Pancreas (tissue), 10 donors: ENCODE data around the gene B3GNT5. TPM values are rescaled to one million over a fixed set of nuclear protein-coding genes. Genes with fewer than 3 reads are reported as not detected.

Experiments used
- ATAC-seq, 4 donors: fragments of 200-7000 bp; cut with Tn5 transposase; one replicate each; pipeline versions ENCODE4 v1.8.0 to v1.9.1; 2020; ENCODE audit warnings: mild to moderate bottlenecking in 4 of 4, moderate library complexity in 4 of 4
- DNase-seq, 6 donors: peaks; one replicate each; pipeline ENCODE4 v3.0.0-alpha.2; 2020
- FAIRE-seq: peaks from 2 replicates; lab custom pipeline; 2012; peaks lifted over from hg19 to GRCh38; lab: Jason Lieb, UNC
- H3K27ac ChIP-seq, 4 donors: fragments of 200-600 bp; sonication (generic); 1 replicate in 3 of 4; 2 replicates in 1 of 4; pipeline versions ENCODE4 v1.5.0 to v1.8.0; 2020
- H3K27me3 ChIP-seq, 4 donors: fragments of 200-600 bp; one replicate each; pipeline ENCODE4 v1.8.0; 2021
- H3K36me3 ChIP-seq, 3 donors: fragments of 200-600 bp; sonication (generic) in 1 of 3; one replicate each; pipeline versions ENCODE4 v1.5.0 to v1.8.0; 2020 to 2021
- H3K4me1 ChIP-seq, 3 donors: fragments of 200-600 bp; one replicate each; pipeline ENCODE4 v1.8.0; 2021
- H3K4me3 ChIP-seq, 4 donors: fragments of 200-600 bp; sonication (generic) in 2 of 4; one replicate each; pipeline versions ENCODE4 v1.5.0 to v1.8.0; 2020 to 2021
- H3K9me3 ChIP-seq, 4 donors: fragments of 200-600 bp; one replicate each; pipeline ENCODE4 v1.8.0; 2021
- CTCF ChIP-seq, 4 donors: fragments of 200-600 bp; sonication (generic) in 3 of 4; IDR thresholded peaks; one replicate each; pipeline versions ENCODE4 v1.5.0 to v1.8.0; 2021; ENCODE audit warnings: antibody characterized with exemption in 4 of 4
- WGBS, 2 donors: extraction: QIAGEN DNeasy Blood & Tissue Kit; methylation state at CpG; one replicate each; pipeline ENCODE4 v1.1.7; 2013; 5-methylcytosine and 5-hydroxymethylcytosine counted together
- intact Hi-C, 3 donors: fragments of 100-400 bp; cut with DNase I; formaldehyde crosslinking; loops; one replicate each; pipeline versions ENCODE4 v1.11.1 to v1.14.2; 2022
- polyA plus RNA-seq, 2 donors: library from polyadenylated mRNA; stranded (reverse); fragments of 200-250 nt; gene quantifications; one replicate each; pipeline ENCODE4 v1.2.3, GENCODE V29; 2013
- total RNA-seq, 6 donors: library from RNA; stranded (reverse); fragmentation: NEBNext Ultra II Directional in 4 of 6; extraction: Animal tissue kit (Norgen Biotek cat#: 25700) in 4 of 6; gene quantifications; one replicate each; pipeline versions ENCODE4 v1.2.1 to v1.2.4, GENCODE V29; 2021 to 2023
- donor health status: healthy with polysubstance abuse.
- donor health status: DM: no; HTN: no; CAD: no; lungs with moderate emphysema.
- donor health status: DM: no; HTN: no; CAD: no.
- donor health status: control.
- donor health status: control.
- donor health status: Bipolar disorder and iron deficiency.
- donor health status: DM: yes; HTN: yes; CAD: no.
- donor health status: DM: no; HTN: no; CAD: no.
- donor health status: DM: no; HTN: no; CAD: no.
- donor health status: DM: yes; HTN: yes; CAD: no.

The B3GNT5 gene
- total and polyA plus RNA-seq, 8 donors, result 3.0 to 13.7 (median 5.2) TPM

- ATAC-seq, result no peak
- no peak overlapping the region for H3K27ac ChIP-seq
- WGBS, 2 donors, result 74 to 81% methylated on average over 7 to 8 of the region's 8 CpGs
- H3K4me1 ChIP-seq, result peaks cover 0 to 12% (median 9%) of the 10 kb centered on the region in 3 donors
- H3K4me3 ChIP-seq, result no peak overlapping the region
- FAIRE-seq, result no peak
- no peak for TF ChIP-seq CTCF (IDR thresholded peaks at IDR 0.05)
- no peaks in the 10 kb centered on the region for H3K9me3 ChIP-seq
- H3K36me3 ChIP-seq, result no peaks in the 10 kb centered on the region
- H3K27me3 ChIP-seq, result no peaks in the 10 kb centered on the region
- DNase-seq, result no peak
- intact Hi-C loops, result no loop called here
Measured at GRCh38 chr3:183281126-183281797, 28.2 kb downstream of the B3GNT5 start.

GRCh38 chr3:183283886-183284285 lies 30.8 kb downstream of the B3GNT5 start:
- H3K4me3 ChIP-seq, result no peak overlapping the region
- no peak for TF ChIP-seq CTCF (IDR thresholded peaks at IDR 0.05)
- intact Hi-C loops, result no loop called here
- no peaks in the 10 kb centered on the region for H3K9me3 ChIP-seq
- H3K36me3 ChIP-seq, result no peaks in the 10 kb centered on the region
- H3K27ac ChIP-seq, result no peak overlapping the region
- no peak for FAIRE-seq
- 78 to 83% methylated on average over 2 of the region's 2 CpGs for WGBS, 2 donors
- no peak for DNase-seq
- ATAC-seq, result no peak
- H3K4me1 ChIP-seq, result peaks cover 0 to 12% (median 9%) of the 10 kb centered on the region in 3 donors
- H3K27me3 ChIP-seq, result no peaks in the 10 kb centered on the region

- 73 to 83% methylated on average over 3 of the region's 3 CpGs for WGBS, 2 donors
- H3K36me3 ChIP-seq, result no peaks in the 10 kb centered on the region
- H3K4me1 ChIP-seq, result peaks cover 0 to 12% (median 9%) of the 10 kb centered on the region in 3 donors
- H3K27me3 ChIP-seq, result no peaks in the 10 kb centered on the region
- H3K4me3 ChIP-seq, result no peak overlapping the region
- FAIRE-seq (no peak), DNase-seq (no peak), ATAC-seq (no peak)
- no peaks in the 10 kb centered on the region for H3K9me3 ChIP-seq
- no peak for TF ChIP-seq CTCF (IDR thresholded peaks at IDR 0.05)
- intact Hi-C loops, result no loop called here
- peak overlapping the region in 2 of 4 donors; percentile 82 to 85 for H3K27ac ChIP-seq
Measured at GRCh38 chr3:183284570-183284969, 31.5 kb downstream of the B3GNT5 start.

GRCh38 chr3:183285318-183285717 lies 32.3 kb downstream of the B3GNT5 start:
- ATAC-seq, result peak; percentile 8 to 40 (median 17)
- Histone ChIP-seq H3K27ac (peak overlapping the region; percentile 44 to 85 (median 68)), H3K9me3 (no peaks in the 10 kb centered on the region), H3K4me3 (peak overlapping the region in 1 of 4 donors; percentile 0), H3K4me1 (peaks cover 0 to 12% (median 9%) of the 10 kb centered on the region in 3 donors), H3K36me3 (no peaks in the 10 kb centered on the region), H3K27me3 (no peaks in the 10 kb centered on the region)
- intact Hi-C loops, result no loop called here
- WGBS, 2 donors, result 43 to 60% methylated on average over 1 of the region's 1 CpG
- DNase-seq, result no peak
- no peak for TF ChIP-seq CTCF (IDR thresholded peaks at IDR 0.05)
- FAIRE-seq, result no peak

- no peak for TF ChIP-seq CTCF (IDR thresholded peaks at IDR 0.05)
- ATAC-seq, result peak; percentile 95 to 98 (median 98)
- Histone ChIP-seq H3K36me3 (no peaks in the 10 kb centered on the region), H3K27me3 (no peaks in the 10 kb centered on the region), H3K9me3 (no peaks in the 10 kb centered on the region), H3K27ac (peak overlapping the region; percentile 44 to 85 (median 68)), H3K4me1 (peaks cover 0 to 12% (median 9%) of the 10 kb centered on the region in 3 donors), H3K4me3 (peak overlapping the region in 1 of 4 donors; percentile 0)
- WGBS, 2 donors, result 22 to 30% methylated on average over 10 of the region's 10 CpGs
- peak; percentile 75 for FAIRE-seq
- peak; percentile 81 to 90 (median 86) for DNase-seq
- intact Hi-C loops, result no loop called here
Measured at GRCh38 chr3:183285828-183286457, 32.9 kb downstream of the B3GNT5 start.
